ENCODE measurements around the gene SV2C. TPM values are rescaled to one million over a fixed set of nuclear protein-coding genes. Genes with fewer than 3 reads are reported as not detected.

SV2C gene
- total and polyA plus RNA-seq, 2 of the 13 experiments (the other 11 are each of a cell fraction or from before 2014, with no cell fraction given): not detected

DNA sequence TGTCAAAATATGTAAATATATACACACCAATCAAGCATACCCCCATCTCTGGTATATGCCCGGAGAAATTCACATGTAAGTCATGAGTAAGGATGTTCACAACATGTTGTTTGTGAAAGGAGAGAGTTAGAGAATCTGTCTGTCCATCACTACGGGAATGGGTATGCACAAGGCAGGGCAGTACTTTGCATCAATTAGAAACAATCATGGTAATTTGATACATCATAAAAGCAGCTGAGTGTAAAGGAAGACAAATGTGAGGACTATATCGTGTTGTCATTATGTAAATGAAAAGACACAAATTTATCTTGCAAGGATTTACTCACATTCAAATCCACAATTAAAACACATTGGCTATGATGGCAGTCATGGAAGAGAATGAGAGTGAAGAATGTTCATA lies 146.7 kb downstream of the SV2C start:
- Histone ChIP-seq H3K4me1 (ENCODE audit: insufficient read depth, low read length) (peaks cover 9% of the 10 kb centered on the region; the same call in 1 of the 2 replicates), H3K9me3 (ENCODE audit: low read length) (no peaks in the 10 kb centered on the region), H3K9ac (ENCODE audit: insufficient read depth, low read depth, low read length) (no peak overlapping the region), H3K79me2 (ENCODE audit: insufficient read depth, low read length) (no peaks in the 10 kb centered on the region), H2AFZ (ENCODE audit: low read length) (no peak overlapping the region), H3K4me2 (ENCODE audit: low read depth, low read length) (no peak overlapping the region), H3K27me3 (ENCODE audit: control insufficient read depth in 1 of 2, insufficient read depth in 2 of 2, low read length in 2 of 2) (no peaks in the 10 kb centered on the region), H3K27ac (ENCODE audit: extremely low read length, insufficient read depth, low read length) (no peak overlapping the region), H4K20me1 (ENCODE audit: insufficient read depth, low read length) (no peaks in the 10 kb centered on the region), H3K36me3 (replicated peaks in 1 of 2; ENCODE audit: control insufficient read depth in 1 of 2, insufficient read depth in 2 of 2, low read length in 2 of 2) (no peaks in the 10 kb centered on the region), H3K4me3 (replicated peaks in 1 of 3; ENCODE audit: insufficient read depth in 1 of 3, low read depth in 2 of 3, low read length in 3 of 3) (no peak overlapping the region)
- DNase-seq (ENCODE audit: low spot score) (no peak), ATAC-seq (no peak), FAIRE-seq (no peak)
- in situ Hi-C loops (cut with HindIII; ENCODE audit: extremely low pct_ligation_motif_present, low pct_unique_long_range_greater_than_20kb) (no loop called here), intact Hi-C loops (cut with micrococcal nuclease; ENCODE audit: unreplicated experiment) (no loop called here)
- BruUV-seq (replicated peaks): no TSS peak
- POLR2A ChIA-PET: no interaction called here
- WGBS (ENCODE audit: low lambda C conversion rate): 40% methylated on average over 3 of the region's 3 CpGs
- CTCF ChIA-PET (ENCODE audit: low intra/inter-chr PET ratio, low total read pairs): no interaction called here
- TF ChIP-seq KLF9 (CRISPR knock-in tag; IDR thresholded peaks at IDR 0.05; ENCODE audit: low read depth) (no peak), ZZZ3 (CRISPR knock-in tag; IDR thresholded peaks at IDR 0.05; ENCODE audit: borderline replicate concordance) (no peak), EED (CRISPR knock-in tag; IDR thresholded peaks at IDR 0.05) (no peak), ZNF775 (CRISPR knock-in tag; IDR thresholded peaks at IDR 0.05; ENCODE audit: borderline replicate concordance) (no peak), SMAD3 (CRISPR knock-in tag; IDR thresholded peaks at IDR 0.05) (no peak), ZNF383 (CRISPR knock-in tag; IDR thresholded peaks at IDR 0.05; ENCODE audit: borderline replicate concordance) (no peak), SRSF9 (IDR thresholded peaks at IDR 0.05; ENCODE audit: borderline replicate concordance, insufficient read depth, low read depth, low read length, poor library complexity, severe bottlenecking) (no peak), IKZF1 (IDR thresholded peaks at IDR 0.05) (no peak), SMAD1 (CRISPR knock-in tag; IDR thresholded peaks at IDR 0.05; ENCODE audit: borderline replicate concordance, low read depth) (no peak), ZNF318 (CRISPR knock-in tag; IDR thresholded peaks at IDR 0.05) (no peak), SOX6 (IDR thresholded peaks at IDR 0.05) (no peak), SOX6 (CRISPR knock-in tag; IDR thresholded peaks at IDR 0.05) (no peak), ZNF589 (CRISPR knock-in tag; conservative IDR thresholded peaks at IDR 0.05) (no peak), HOXA7 (CRISPR knock-in tag; IDR thresholded peaks at IDR 0.05) (no peak), ZNF784 (CRISPR knock-in tag; IDR thresholded peaks at IDR 0.05; ENCODE audit: borderline replicate concordance) (no peak)
- TF ChIP-seq, protein P1, sequence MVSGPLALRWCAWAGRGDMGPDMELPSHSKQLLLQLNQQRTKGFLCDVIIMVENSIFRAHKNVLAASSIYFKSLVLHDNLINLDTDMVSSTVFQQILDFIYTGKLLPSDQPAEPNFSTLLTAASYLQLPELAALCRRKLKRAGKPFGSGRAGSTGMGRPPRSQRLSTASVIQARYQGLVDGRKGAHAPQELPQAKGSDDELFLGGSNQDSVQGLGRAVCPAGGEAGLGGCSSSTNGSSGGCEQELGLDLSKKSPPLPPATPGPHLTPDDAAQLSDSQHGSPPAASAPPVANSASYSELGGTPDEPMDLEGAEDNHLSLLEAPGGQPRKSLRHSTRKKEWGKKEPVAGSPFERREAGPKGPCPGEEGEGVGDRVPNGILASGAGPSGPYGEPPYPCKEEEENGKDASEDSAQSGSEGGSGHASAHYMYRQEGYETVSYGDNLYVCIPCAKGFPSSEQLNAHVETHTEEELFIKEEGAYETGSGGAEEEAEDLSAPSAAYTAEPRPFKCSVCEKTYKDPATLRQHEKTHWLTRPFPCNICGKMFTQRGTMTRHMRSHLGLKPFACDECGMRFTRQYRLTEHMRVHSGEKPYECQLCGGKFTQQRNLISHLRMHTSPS (CRISPR knock-in tag; IDR thresholded peaks at IDR 0.05; ENCODE audit: low read depth): no peak
